Lung (tissue), 12 donors: ENCODE results near the gene SLC30A9. TPM values are rescaled to one million over a fixed set of nuclear protein-coding genes. Genes with fewer than 3 reads are reported as not detected.

Source experiments
- ATAC-seq: fragments of 200-7000 bp; cut with Tn5 transposase; one replicate; pipeline ENCODE4 v1.9.1; 2020; ENCODE audit warnings: moderate number of reproducible peaks; ENCODE audit not compliant: insufficient read depth, low FRiP score
- DNase-seq, 3 donors: peaks; one replicate each; pipeline ENCODE4 v3.0.0-alpha.2; 2013 to 2017
- H3K27ac ChIP-seq, 2 donors: one replicate each; pipeline ENCODE4 v1.5.1; 2013; ENCODE audit warnings: mild to moderate bottlenecking in 2 of 2, moderate library complexity in 2 of 2, control low read depth in 1 of 2, inconsistent platforms in 1 of 2, low read depth in 1 of 2, low read length in 1 of 2
- H3K27me3 ChIP-seq, 3 donors: one replicate each; pipeline ENCODE4 v1.5.1; 2013; ENCODE audit warnings: low read length in 2 of 3; ENCODE audit not compliant: control insufficient read depth in 3 of 3, insufficient read depth in 3 of 3
- H3K36me3 ChIP-seq, 4 donors: one replicate each; pipeline ENCODE4 v1.5.1; 2013; ENCODE audit warnings: low read length in 4 of 4, mild to moderate bottlenecking in 1 of 4, moderate library complexity in 1 of 4; ENCODE audit not compliant: control insufficient read depth in 4 of 4, insufficient read depth in 4 of 4
- H3K4me1 ChIP-seq, 5 donors: one replicate each; pipeline ENCODE4 v1.5.1; 2013; ENCODE audit warnings: low read length in 5 of 5, mild to moderate bottlenecking in 2 of 5, moderate library complexity in 1 of 5; ENCODE audit not compliant: control insufficient read depth in 5 of 5, insufficient read depth in 5 of 5
- H3K4me3 ChIP-seq: one replicate; pipeline ENCODE4 v1.5.1; 2013; ENCODE audit warnings: mild to moderate bottlenecking, control low read depth, moderate library complexity
- H3K9ac ChIP-seq, 2 donors: one replicate each; pipeline ENCODE4 v1.5.1; 2013; ENCODE audit warnings: low read length in 2 of 2, control low read depth in 1 of 2; ENCODE audit not compliant: insufficient read depth in 1 of 2
- H3K9me3 ChIP-seq, 4 donors: one replicate each; pipeline ENCODE4 v1.5.1; 2013; ENCODE audit warnings: low read length in 3 of 4, mild to moderate bottlenecking in 1 of 4, moderate library complexity in 1 of 4; ENCODE audit not compliant: control insufficient read depth in 4 of 4, insufficient read depth in 3 of 4
- WGBS, 2 donors: extraction: QIAGEN DNeasy Blood & Tissue Kit; methylation state at CpG; one replicate each; pipeline ENCODE4 v1.1.7; 2013; 5-methylcytosine and 5-hydroxymethylcytosine counted together
- polyA plus RNA-seq, 2 donors: library from polyadenylated mRNA; stranded (reverse); fragments of 200-250 nt; gene quantifications; one replicate each; pipeline ENCODE4 v1.2.1, GENCODE V29; 2013
- total RNA-seq, 2 donors: library from RNA; depleted of rRNA in 1 of 2; stranded (reverse); fragments of >200 nt in 1 of 2; gene quantifications; one replicate each; pipeline ENCODE4 v1.2.1, GENCODE V29; 2014 to 2021
- TF ChIP-seq, protein P1 (sequence below): IDR thresholded peaks from 2 replicates; pipeline ENCODE4 v1.5.1; 2012; ENCODE audit warnings: mild to moderate bottlenecking; ENCODE audit errors: control extremely low read depth, extremely low read depth
- donor health status: control.
- donor health status: control.
- donor health status: Bipolar disorder and iron deficiency.
- donor health status: healthy.
- donor health status: DM: yes; HTN: yes; CAD: no.

Gene SLC30A9
- total and polyA plus RNA-seq, 4 donors: 12.3 to 68.5 (median 35.0) TPM

DNA sequence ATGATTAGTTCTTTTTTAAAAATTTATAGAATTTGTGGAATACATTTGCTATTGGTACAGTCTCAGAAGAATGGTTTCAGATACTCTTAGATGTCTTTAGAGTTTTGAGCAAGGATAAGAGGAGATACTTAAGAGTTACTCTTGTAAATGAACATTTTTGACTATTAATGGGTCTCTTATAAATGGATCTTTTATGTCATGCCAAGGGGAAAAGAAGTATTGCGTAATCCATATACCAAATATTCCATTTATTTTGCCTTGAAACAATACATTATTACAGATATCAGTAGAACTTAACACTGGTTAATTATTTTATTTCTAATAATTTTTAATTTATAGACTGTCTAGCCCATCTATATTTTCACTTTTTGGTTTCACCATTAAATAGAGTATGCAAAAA is 25.9 kb upstream of the SLC30A9 start:
- DNase-seq (no peak), ATAC-seq (no peak)
- peaks cover 0 to 6% (median 1%) of the 10 kb centered on the region in 4 donors for H3K9me3 ChIP-seq
- no peaks in the 10 kb centered on the region for H3K36me3 ChIP-seq
- no peak overlapping the region for H3K9ac ChIP-seq
- TF ChIP-seq, protein P1, sequence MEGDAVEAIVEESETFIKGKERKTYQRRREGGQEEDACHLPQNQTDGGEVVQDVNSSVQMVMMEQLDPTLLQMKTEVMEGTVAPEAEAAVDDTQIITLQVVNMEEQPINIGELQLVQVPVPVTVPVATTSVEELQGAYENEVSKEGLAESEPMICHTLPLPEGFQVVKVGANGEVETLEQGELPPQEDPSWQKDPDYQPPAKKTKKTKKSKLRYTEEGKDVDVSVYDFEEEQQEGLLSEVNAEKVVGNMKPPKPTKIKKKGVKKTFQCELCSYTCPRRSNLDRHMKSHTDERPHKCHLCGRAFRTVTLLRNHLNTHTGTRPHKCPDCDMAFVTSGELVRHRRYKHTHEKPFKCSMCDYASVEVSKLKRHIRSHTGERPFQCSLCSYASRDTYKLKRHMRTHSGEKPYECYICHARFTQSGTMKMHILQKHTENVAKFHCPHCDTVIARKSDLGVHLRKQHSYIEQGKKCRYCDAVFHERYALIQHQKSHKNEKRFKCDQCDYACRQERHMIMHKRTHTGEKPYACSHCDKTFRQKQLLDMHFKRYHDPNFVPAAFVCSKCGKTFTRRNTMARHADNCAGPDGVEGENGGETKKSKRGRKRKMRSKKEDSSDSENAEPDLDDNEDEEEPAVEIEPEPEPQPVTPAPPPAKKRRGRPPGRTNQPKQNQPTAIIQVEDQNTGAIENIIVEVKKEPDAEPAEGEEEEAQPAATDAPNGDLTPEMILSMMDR: no peak
- H3K27ac ChIP-seq: no peak overlapping the region
- no peaks in the 10 kb centered on the region for H3K4me1 ChIP-seq
- 93 to 98% methylated on average over 1 of the region's 1 CpG for WGBS, 2 donors
- no peak overlapping the region for H3K4me3 ChIP-seq
- no peaks in the 10 kb centered on the region for H3K27me3 ChIP-seq

DNA sequence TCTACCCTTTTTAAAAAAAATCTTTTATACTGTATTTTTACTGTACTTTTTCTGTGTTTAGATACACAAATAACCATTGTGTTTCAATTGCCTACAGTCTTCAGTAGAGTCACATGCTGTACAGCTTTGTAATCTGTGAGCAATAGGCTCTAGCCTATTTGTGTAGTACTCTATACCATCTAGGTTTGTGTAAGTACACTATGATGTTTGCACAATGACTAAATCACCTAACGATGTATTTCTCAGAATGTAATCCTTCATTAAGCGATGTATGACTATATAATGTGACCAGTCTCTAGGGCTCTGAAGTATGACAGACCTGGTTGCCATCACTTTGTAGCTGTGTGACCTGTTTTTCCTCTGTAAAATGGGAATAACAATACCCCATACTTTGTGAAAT is 22.9 kb upstream of the SLC30A9 start:
- H3K4me1 ChIP-seq: no peaks in the 10 kb centered on the region
- no peak for ATAC-seq
- no peak overlapping the region for H3K9ac ChIP-seq
- no peak overlapping the region for H3K27ac ChIP-seq
- H3K9me3 ChIP-seq: peaks cover 0 to 6% (median 1%) of the 10 kb centered on the region in 4 donors
- H3K27me3 ChIP-seq: no peaks in the 10 kb centered on the region
- no peaks in the 10 kb centered on the region for H3K36me3 ChIP-seq
- DNase-seq: no peak
- TF ChIP-seq, protein P1: no peak
- WGBS, 2 donors: 92 to 96% methylated on average over 2 of the region's 2 CpGs
- H3K4me3 ChIP-seq: no peak overlapping the region

GRCh38 chr4:41969671-41970070 is 20.7 kb upstream of the SLC30A9 start:
- H3K4me3 ChIP-seq: no peak overlapping the region
- TF ChIP-seq, protein P1: no peak
- DNase-seq (no peak), ATAC-seq (no peak)
- no peak overlapping the region for H3K27ac ChIP-seq
- H3K9me3 ChIP-seq: peaks cover 0 to 6% (median 1%) of the 10 kb centered on the region in 4 donors
- H3K4me1 ChIP-seq: no peaks in the 10 kb centered on the region
- H3K36me3 ChIP-seq: no peaks in the 10 kb centered on the region
- H3K27me3 ChIP-seq: no peaks in the 10 kb centered on the region
- no peak overlapping the region for H3K9ac ChIP-seq

GRCh38 chr4:41975341-41975740 is 15.0 kb upstream of the SLC30A9 start:
- TF ChIP-seq, protein P1: no peak
- ATAC-seq (no peak), DNase-seq (no peak)
- Histone ChIP-seq H3K9me3 (no peaks in the 10 kb centered on the region), H3K27me3 (no peaks in the 10 kb centered on the region), H3K9ac (no peak overlapping the region), H3K4me1 (no peaks in the 10 kb centered on the region), H3K27ac (no peak overlapping the region), H3K4me3 (no peak overlapping the region), H3K36me3 (no peaks in the 10 kb centered on the region)
- 41 to 67% methylated on average over 1 of the region's 1 CpG for WGBS, 2 donors
